HEK293 (cell line): Measurements from ENCODE around the gene JUND.

Experiments used
- ZFP69B ChIP-seq: fragments of 450-650 bp; formaldehyde crosslinking; IDR thresholded peaks from 2 replicates; pipeline ENCODE4 v1.5.1; 2016; ENCODE audit warnings: missing biosample characterization, missing genetic modification characterization
- ZNF175 ChIP-seq: fragments of 450-650 bp; formaldehyde crosslinking; IDR thresholded peaks from 2 replicates; pipeline ENCODE4 v1.5.1; 2016; ENCODE audit warnings: missing biosample characterization, missing genetic modification characterization
- ZNF19 ChIP-seq: fragments of 450-650 bp; formaldehyde crosslinking; IDR thresholded peaks from 2 replicates; pipeline ENCODE4; 2016; ENCODE audit warnings: missing biosample characterization, missing genetic modification characterization, low read depth
- ZNF24 ChIP-seq: fragments of 450-650 bp; formaldehyde crosslinking; IDR thresholded peaks from 2 replicates; pipeline ENCODE4 v1.5.1; 2016; ENCODE audit warnings: missing biosample characterization, missing genetic modification characterization
- ZNF350 ChIP-seq: fragments of 450-650 bp; formaldehyde crosslinking; IDR thresholded peaks from 2 replicates; pipeline ENCODE4 v1.5.0; 2017; ENCODE audit warnings: missing biosample characterization, mild to moderate bottlenecking, missing genetic modification characterization
- ZNF426 ChIP-seq: fragments of 450-650 bp; formaldehyde crosslinking; IDR thresholded peaks from 2 replicates; pipeline ENCODE4 v1.5.1; 2017; ENCODE audit warnings: missing biosample characterization, missing genetic modification characterization, mild to moderate bottlenecking, inconsistent platforms, moderate library complexity
- ZNF623 ChIP-seq: fragments of 450-650 bp; formaldehyde crosslinking; IDR thresholded peaks from 2 replicates; pipeline ENCODE4 v1.5.1; 2016; ENCODE audit warnings: missing biosample characterization, missing genetic modification characterization
- ZNF624 ChIP-seq: fragments of 450-650 bp; formaldehyde crosslinking; IDR thresholded peaks from 2 replicates; pipeline ENCODE4 v1.5.1; 2017; ENCODE audit warnings: missing biosample characterization, missing genetic modification characterization
- ZNF670 ChIP-seq: fragments of 450-650 bp; formaldehyde crosslinking; IDR thresholded peaks from 2 replicates; pipeline ENCODE4 v1.5.1; 2016; ENCODE audit warnings: missing biosample characterization, missing genetic modification characterization, low read depth
- TF ChIP-seq, protein P1 (sequence below): fragments of 450-650 bp; formaldehyde crosslinking; IDR thresholded peaks from 2 replicates; pipeline ENCODE4 v1.5.1; 2016; ENCODE audit warnings: missing biosample characterization, missing genetic modification characterization
- TF ChIP-seq, protein P2 (sequence below): fragments of 450-650 bp; formaldehyde crosslinking; IDR thresholded peaks from 2 replicates; pipeline ENCODE4 v1.5.1; 2016; ENCODE audit warnings: missing biosample characterization, missing genetic modification characterization
- TF ChIP-seq, protein P3 (sequence below): fragments of 450-650 bp; formaldehyde crosslinking; conservative IDR thresholded peaks from 2 replicates; pipeline ENCODE4 v1.5.1; 2016; ENCODE audit warnings: low read depth, missing biosample characterization, missing genetic modification characterization
- TF ChIP-seq, protein P4 (sequence below): fragments of 450-650 bp; formaldehyde crosslinking; optimal IDR thresholded peaks from 2 replicates; pipeline ENCODE3; 2016; ENCODE audit warnings: missing biosample characterization, mild to moderate bottlenecking, missing genetic modification characterization

DNA sequence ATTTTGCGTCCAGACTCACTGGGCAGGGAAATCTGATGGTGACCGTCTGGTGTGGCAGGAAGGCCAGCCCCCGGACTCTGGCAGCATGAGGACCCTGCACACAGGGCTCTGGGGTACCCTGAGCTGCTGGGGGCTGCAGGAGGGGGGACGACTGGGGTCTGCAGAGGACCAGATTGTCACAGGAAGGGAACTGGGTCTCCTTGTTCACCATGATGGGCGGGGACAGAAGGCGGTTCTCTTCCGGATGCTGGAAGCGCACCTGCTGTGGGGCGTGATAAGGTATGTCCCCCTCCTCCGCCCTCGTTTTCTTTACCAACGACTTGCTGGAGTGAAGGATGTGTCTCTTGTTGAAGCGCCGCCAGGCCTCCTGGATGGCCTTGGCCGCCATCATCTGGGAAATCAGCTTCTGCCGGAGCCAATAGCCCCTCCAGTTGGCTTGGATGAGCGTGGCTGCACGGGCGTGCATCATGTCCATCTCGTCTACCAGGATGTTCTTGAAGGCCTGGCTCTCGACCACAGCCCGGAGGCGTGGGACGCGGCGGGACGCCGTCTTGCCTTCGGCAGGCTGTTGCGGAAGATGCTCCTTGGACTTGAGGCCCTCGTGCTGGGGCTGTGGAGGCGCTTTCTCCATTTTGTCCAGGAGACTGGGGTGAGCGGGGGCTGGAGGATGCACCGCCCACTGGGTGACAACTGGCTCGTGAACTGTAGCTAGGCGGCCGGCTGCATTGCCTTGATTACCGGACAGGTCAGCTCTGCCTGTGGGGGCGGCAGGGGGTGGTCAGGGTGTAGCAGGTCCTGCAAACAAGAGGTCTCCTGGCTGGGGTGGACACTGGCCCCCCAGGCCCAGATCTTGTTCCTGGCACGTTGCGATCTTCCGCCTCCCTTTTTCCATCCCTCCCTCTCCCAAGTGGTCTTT is 14.4 kb downstream of the JUND start:
- TF ChIP-seq ZFP69B (no peak), ZNF426 (tag by site-specific recombination) (no peak), ZNF623 (tag by site-specific recombination) (no peak), ZNF350 (no peak), ZNF624 (tag by site-specific recombination) (no peak), ZNF24 (no peak), ZNF175 (tag by site-specific recombination) (no peak), ZNF670 (no peak), ZNF19 (tag by site-specific recombination) (no peak)
- TF ChIP-seq, protein P1, sequence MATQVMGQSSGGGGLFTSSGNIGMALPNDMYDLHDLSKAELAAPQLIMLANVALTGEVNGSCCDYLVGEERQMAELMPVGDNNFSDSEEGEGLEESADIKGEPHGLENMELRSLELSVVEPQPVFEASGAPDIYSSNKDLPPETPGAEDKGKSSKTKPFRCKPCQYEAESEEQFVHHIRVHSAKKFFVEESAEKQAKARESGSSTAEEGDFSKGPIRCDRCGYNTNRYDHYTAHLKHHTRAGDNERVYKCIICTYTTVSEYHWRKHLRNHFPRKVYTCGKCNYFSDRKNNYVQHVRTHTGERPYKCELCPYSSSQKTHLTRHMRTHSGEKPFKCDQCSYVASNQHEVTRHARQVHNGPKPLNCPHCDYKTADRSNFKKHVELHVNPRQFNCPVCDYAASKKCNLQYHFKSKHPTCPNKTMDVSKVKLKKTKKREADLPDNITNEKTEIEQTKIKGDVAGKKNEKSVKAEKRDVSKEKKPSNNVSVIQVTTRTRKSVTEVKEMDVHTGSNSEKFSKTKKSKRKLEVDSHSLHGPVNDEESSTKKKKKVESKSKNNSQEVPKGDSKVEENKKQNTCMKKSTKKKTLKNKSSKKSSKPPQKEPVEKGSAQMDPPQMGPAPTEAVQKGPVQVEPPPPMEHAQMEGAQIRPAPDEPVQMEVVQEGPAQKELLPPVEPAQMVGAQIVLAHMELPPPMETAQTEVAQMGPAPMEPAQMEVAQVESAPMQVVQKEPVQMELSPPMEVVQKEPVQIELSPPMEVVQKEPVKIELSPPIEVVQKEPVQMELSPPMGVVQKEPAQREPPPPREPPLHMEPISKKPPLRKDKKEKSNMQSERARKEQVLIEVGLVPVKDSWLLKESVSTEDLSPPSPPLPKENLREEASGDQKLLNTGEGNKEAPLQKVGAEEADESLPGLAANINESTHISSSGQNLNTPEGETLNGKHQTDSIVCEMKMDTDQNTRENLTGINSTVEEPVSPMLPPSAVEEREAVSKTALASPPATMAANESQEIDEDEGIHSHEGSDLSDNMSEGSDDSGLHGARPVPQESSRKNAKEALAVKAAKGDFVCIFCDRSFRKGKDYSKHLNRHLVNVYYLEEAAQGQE = no peak
- TF ChIP-seq, protein P2, sequence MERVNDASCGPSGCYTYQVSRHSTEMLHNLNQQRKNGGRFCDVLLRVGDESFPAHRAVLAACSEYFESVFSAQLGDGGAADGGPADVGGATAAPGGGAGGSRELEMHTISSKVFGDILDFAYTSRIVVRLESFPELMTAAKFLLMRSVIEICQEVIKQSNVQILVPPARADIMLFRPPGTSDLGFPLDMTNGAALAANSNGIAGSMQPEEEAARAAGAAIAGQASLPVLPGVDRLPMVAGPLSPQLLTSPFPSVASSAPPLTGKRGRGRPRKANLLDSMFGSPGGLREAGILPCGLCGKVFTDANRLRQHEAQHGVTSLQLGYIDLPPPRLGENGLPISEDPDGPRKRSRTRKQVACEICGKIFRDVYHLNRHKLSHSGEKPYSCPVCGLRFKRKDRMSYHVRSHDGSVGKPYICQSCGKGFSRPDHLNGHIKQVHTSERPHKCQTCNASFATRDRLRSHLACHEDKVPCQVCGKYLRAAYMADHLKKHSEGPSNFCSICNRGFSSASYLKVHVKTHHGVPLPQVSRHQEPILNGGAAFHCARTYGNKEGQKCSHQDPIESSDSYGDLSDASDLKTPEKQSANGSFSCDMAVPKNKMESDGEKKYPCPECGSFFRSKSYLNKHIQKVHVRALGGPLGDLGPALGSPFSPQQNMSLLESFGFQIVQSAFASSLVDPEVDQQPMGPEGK (tag by site-specific recombination) = no peak
- TF ChIP-seq, protein P3, sequence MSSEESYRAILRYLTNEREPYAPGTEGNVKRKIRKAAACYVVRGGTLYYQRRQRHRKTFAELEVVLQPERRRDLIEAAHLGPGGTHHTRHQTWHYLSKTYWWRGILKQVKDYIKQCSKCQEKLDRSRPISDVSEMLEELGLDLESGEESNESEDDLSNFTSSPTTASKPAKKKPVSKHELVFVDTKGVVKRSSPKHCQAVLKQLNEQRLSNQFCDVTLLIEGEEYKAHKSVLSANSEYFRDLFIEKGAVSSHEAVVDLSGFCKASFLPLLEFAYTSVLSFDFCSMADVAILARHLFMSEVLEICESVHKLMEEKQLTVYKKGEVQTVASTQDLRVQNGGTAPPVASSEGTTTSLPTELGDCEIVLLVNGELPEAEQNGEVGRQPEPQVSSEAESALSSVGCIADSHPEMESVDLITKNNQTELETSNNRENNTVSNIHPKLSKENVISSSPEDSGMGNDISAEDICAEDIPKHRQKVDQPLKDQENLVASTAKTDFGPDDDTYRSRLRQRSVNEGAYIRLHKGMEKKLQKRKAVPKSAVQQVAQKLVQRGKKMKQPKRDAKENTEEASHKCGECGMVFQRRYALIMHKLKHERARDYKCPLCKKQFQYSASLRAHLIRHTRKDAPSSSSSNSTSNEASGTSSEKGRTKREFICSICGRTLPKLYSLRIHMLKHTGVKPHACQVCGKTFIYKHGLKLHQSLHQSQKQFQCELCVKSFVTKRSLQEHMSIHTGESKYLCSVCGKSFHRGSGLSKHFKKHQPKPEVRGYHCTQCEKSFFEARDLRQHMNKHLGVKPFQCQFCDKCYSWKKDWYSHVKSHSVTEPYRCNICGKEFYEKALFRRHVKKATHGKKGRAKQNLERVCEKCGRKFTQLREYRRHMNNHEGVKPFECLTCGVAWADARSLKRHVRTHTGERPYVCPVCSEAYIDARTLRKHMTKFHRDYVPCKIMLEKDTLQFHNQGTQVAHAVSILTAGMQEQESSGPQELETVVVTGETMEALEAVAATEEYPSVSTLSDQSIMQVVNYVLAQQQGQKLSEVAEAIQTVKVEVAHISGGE (tag by site-specific recombination) = no peak
- TF ChIP-seq, protein P4, sequence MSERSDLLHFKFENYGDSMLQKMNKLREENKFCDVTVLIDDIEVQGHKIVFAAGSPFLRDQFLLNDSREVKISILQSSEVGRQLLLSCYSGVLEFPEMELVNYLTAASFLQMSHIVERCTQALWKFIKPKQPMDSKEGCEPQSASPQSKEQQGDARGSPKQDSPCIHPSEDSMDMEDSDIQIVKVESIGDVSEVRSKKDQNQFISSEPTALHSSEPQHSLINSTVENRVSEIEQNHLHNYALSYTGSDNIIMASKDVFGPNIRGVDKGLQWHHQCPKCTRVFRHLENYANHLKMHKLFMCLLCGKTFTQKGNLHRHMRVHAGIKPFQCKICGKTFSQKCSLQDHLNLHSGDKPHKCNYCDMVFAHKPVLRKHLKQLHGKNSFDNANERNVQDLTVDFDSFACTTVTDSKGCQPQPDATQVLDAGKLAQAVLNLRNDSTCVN (tag by site-specific recombination) = no peak
